Keratinocyte (primary cell): ENCODE measurements around the gene CCDC181. TPM values are rescaled to one million over a fixed set of nuclear protein-coding genes. Genes with fewer than 3 reads are reported as not detected.

Experiments used
- DNase-seq: peaks from one replicate; pipeline ENCODE4 v3.0.0-alpha.2; 2011; ENCODE audit warnings: low read depth, missing footprints, low spot score
- FAIRE-seq: peaks from 2 replicates; lab custom pipeline; 2011; peaks lifted over from hg19 to GRCh38; lab: Jason Lieb, UNC
- H2AFZ ChIP-seq: 2 replicates; pipeline ENCODE4 v1.6.0; 2012; ENCODE audit warnings: low read length, control low read depth, inconsistent platforms; ENCODE audit not compliant: control insufficient read depth
- H3K27ac ChIP-seq: 2 replicates; pipeline ENCODE4 v1.5.1; 2011; ENCODE audit warnings: low read length; ENCODE audit not compliant: control insufficient read depth, insufficient read depth
- H3K27me3 ChIP-seq: 3 replicates; pipeline ENCODE4 v1.6.0; 2011; ENCODE audit warnings: low read length; ENCODE audit not compliant: control insufficient read depth, insufficient read depth; ENCODE audit errors: extremely low read depth
- H3K36me3 ChIP-seq, 2 experiments: 2 replicates in 1 of 2; 3 replicates in 1 of 2; pipeline ENCODE4 v1.5.1; 2011; ENCODE audit warnings: low read length in 2 of 2, mild to moderate bottlenecking in 1 of 2; ENCODE audit not compliant: control insufficient read depth in 2 of 2, insufficient read depth in 2 of 2; ENCODE audit errors: extremely low read depth in 1 of 2
- H3K4me1 ChIP-seq: 3 replicates; pipeline ENCODE4 v1.5.1; 2011; ENCODE audit warnings: low read length; ENCODE audit not compliant: control insufficient read depth, insufficient read depth; ENCODE audit errors: extremely low read depth
- H3K4me2 ChIP-seq: 3 replicates; pipeline ENCODE4 v1.6.0; 2011; ENCODE audit warnings: low read depth, low read length; ENCODE audit not compliant: control insufficient read depth, insufficient read depth; ENCODE audit errors: extremely low read depth
- H3K4me3 ChIP-seq, 3 experiments: fragments of 200-600 bp in 1 of 3; sonication (generic) in 1 of 3; 2 replicates in 2 of 3; 3 replicates in 1 of 3; pipeline ENCODE4 v1.5.1; 2011 to 2016; ENCODE audit warnings: low read length in 3 of 3, mild to moderate bottlenecking in 3 of 3, control low read depth in 2 of 3, inconsistent platforms in 1 of 3, low read depth in 1 of 3, mixed read lengths in 1 of 3, mixed run types in 1 of 3, moderate library complexity in 1 of 3; ENCODE audit not compliant: control insufficient read depth in 2 of 3, insufficient read depth in 2 of 3; ENCODE audit errors: extremely low read depth in 1 of 3
- H3K79me2 ChIP-seq: 2 replicates; pipeline ENCODE4 v1.6.0; 2012; ENCODE audit warnings: low read length; ENCODE audit not compliant: control insufficient read depth, insufficient read depth
- H3K9ac ChIP-seq: 3 replicates; pipeline ENCODE4 v1.6.0; 2011; ENCODE audit warnings: low read length; ENCODE audit not compliant: control insufficient read depth, insufficient read depth; ENCODE audit errors: extremely low read depth
- H3K9me1 ChIP-seq: 3 replicates; pipeline ENCODE4 v1.6.0; 2011; ENCODE audit warnings: low read length; ENCODE audit not compliant: control insufficient read depth, insufficient read depth; ENCODE audit errors: extremely low read depth
- H3K9me3 ChIP-seq: 2 replicates; pipeline ENCODE4 v1.5.1; 2012; ENCODE audit warnings: low read depth, low read length; ENCODE audit not compliant: control insufficient read depth
- H4K20me1 ChIP-seq: 3 replicates; pipeline ENCODE4 v1.6.0; 2011; ENCODE audit warnings: low read length; ENCODE audit not compliant: control insufficient read depth, insufficient read depth; ENCODE audit errors: extremely low read depth
- CTCF ChIP-seq, 3 experiments: IDR thresholded peaks in 1 of 3; conservative IDR thresholded peaks in 1 of 3; optimal IDR thresholded peaks in 1 of 3; 2 replicates in 2 of 3; 3 replicates in 1 of 3; pipeline versions ENCODE3 to v1.5.1; 2011; ENCODE audit warnings: low read length in 3 of 3, mild to moderate bottlenecking in 3 of 3, moderate library complexity in 2 of 3, control low read depth in 1 of 3, inconsistent platforms in 1 of 3; ENCODE audit not compliant: insufficient read depth in 2 of 3; ENCODE audit errors: extremely low read depth in 1 of 3
- EZH2 ChIP-seq: IDR thresholded peaks from one replicate; pipeline ENCODE4 v1.6.1; 2012; ENCODE audit warnings: inconsistent platforms, mild to moderate bottlenecking, low read length, moderate library complexity
- dilution Hi-C: fragments of 300-500 bp; cut with MboI; formaldehyde crosslinking; loops from one replicate; pipeline ENCODE4 v1.7.0; 2020; ENCODE audit warnings: low sequenced_read_pairs; ENCODE audit not compliant: extremely low pct_ligation_motif_present
- polyA plus RNA-seq, 5 experiments: library from polyadenylated mRNA; depleted of rRNA in 3 of 5; stranded (reverse) in 3 of 5; stranded (forward) in 1 of 5; unstranded in 1 of 5; fragments of >200 nt; gene quantifications; 1 replicate in 1 of 5; 2 replicates in 3 of 5; 3 replicates in 1 of 5; pipeline versions ENCODE4 v1.2.1 to v1.2.3, GENCODE V29; 2011 to 2012; ENCODE audit warnings: missing spikeins in 2 of 5, low read depth in 1 of 5, low replicate concordance in 1 of 5

Gene CCDC181
- polyA plus RNA-seq, 1 donor (not counting 4 experiments of a cell fraction or from before 2014, with no cell fraction given): not detected

GRCh38 chr1:169361281-169361680 lies 66.0 kb downstream of the CCDC181 start:
- dilution Hi-C loops: no loop called here
- no peak overlapping the region for H3K4me3 ChIP-seq
- no peaks in the 10 kb centered on the region for H3K9me1 ChIP-seq
- no peaks in the 10 kb centered on the region for H3K27me3 ChIP-seq
- no peaks in the 10 kb centered on the region for H4K20me1 ChIP-seq
- TF ChIP-seq EZH2 (no peak), CTCF (optimal IDR thresholded peaks at IDR 0.05 in 1 of 3, IDR thresholded peaks at IDR 0.05 in 1 of 3, conservative IDR thresholded peaks at IDR 0.05 in 1 of 3; ENCODE audit: extremely low read depth in 1 of 3, insufficient read depth in 2 of 3, low read length in 3 of 3) (no peak)
- no peak overlapping the region for H3K27ac ChIP-seq
- H3K4me2 ChIP-seq: no peak overlapping the region
- H3K79me2 ChIP-seq: peaks cover 31% of the 10 kb centered on the region
- no peak overlapping the region for H2AFZ ChIP-seq
- no peak overlapping the region for H3K9ac ChIP-seq
- H3K4me1 ChIP-seq: peaks cover 35% of the 10 kb centered on the region
- DNase-seq: no peak
- peaks cover 0 to 8% of the 10 kb centered on the region in 2 experiments for H3K36me3 ChIP-seq
- FAIRE-seq: no peak
- H3K9me3 ChIP-seq: no peaks in the 10 kb centered on the region

- no peak overlapping the region for H3K4me3 ChIP-seq
- TF ChIP-seq CTCF (optimal IDR thresholded peaks at IDR 0.05 in 1 of 3, IDR thresholded peaks at IDR 0.05 in 1 of 3, conservative IDR thresholded peaks at IDR 0.05 in 1 of 3; ENCODE audit: extremely low read depth in 1 of 3, insufficient read depth in 2 of 3, low read length in 3 of 3): no peak
- TF ChIP-seq EZH2: no peak
- H3K79me2 ChIP-seq: peaks cover 30% of the 10 kb centered on the region
- FAIRE-seq: no peak
- peaks cover 0 to 8% of the 10 kb centered on the region in 2 experiments for H3K36me3 ChIP-seq
- no peaks in the 10 kb centered on the region for H4K20me1 ChIP-seq
- H3K9me3 ChIP-seq: no peaks in the 10 kb centered on the region
- no peak overlapping the region for H3K9ac ChIP-seq
- no peak overlapping the region for H3K4me2 ChIP-seq
- no peaks in the 10 kb centered on the region for H3K27me3 ChIP-seq
- H3K4me1 ChIP-seq: peaks cover 27% of the 10 kb centered on the region
- H3K27ac ChIP-seq: no peak overlapping the region
- H3K9me1 ChIP-seq: no peaks in the 10 kb centered on the region
- dilution Hi-C loops: no loop called here
- DNase-seq: no peak
- no peak overlapping the region for H2AFZ ChIP-seq
Measured at GRCh38 chr1:169360415-169360814, 66.9 kb downstream of the CCDC181 start.
